Measurements from ENCODE around the gene RRAGA. TPM values are rescaled to one million over a fixed set of nuclear protein-coding genes. Genes with fewer than 3 reads are reported as not detected.

RRAGA gene, protein sequence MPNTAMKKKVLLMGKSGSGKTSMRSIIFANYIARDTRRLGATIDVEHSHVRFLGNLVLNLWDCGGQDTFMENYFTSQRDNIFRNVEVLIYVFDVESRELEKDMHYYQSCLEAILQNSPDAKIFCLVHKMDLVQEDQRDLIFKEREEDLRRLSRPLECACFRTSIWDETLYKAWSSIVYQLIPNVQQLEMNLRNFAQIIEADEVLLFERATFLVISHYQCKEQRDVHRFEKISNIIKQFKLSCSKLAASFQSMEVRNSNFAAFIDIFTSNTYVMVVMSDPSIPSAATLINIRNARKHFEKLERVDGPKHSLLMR
- 40.8 and 46.8 TPM in 2 replicates for total RNA-seq

GRCh38 chr9:19048966-19049916 is at the start of gene RRAGA:
RRAGA (plus strand) TSS chr9:19049427; CDS start chr9:19049660, 233 bp downstream.

DNA sequence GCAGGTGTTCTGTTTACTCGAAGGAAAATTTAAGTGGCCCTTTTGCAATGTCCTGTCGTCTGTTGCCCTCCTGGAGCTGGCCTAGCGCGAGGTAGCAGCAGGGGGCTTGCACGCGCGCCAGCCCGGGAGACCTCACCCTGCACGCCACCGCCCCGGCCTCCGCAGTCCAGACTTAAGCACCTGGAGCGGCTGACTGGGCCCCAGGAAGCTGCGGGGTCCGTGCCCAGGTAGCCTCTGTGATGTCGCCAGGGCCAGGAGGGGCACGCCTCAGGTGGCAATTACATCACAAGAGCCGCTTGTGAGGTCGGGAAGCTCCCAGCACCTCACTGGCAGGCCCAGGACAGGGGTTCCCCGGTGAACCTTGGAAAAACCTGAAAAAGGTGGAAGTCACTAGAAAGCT is 16.2 kb upstream of the RRAGA start, which contains the start of gene SAXO1:
Gene SAXO1 (minus strand): TSS at position 195 of the 400 bp plus-strand sequence. CDS start 301 bp downstream, outside the sequence.

Other genes starting within 250 kb of the RRAGA start
- 0.49 TPM in 1 of 2 replicates, not detected in the other for gene SAXO1, start 16.2 kb upstream of the RRAGA start, total RNA-seq
- gene HAUS6, start 53.5 kb downstream of the RRAGA start, total RNA-seq: 12.9 and 13.7 TPM in 2 replicates
- gene PLIN2, start 78.1 kb downstream of the RRAGA start, total RNA-seq: 5.0 and 8.3 TPM in 2 replicates
- 26.0 and 29.8 TPM in 2 replicates for gene DENND4C, start 181.3 kb downstream of the RRAGA start, total RNA-seq